DLD1 (cell line): ENCODE data around the gene GASK1A.
"Not testable (repeated sequence)": the region's sequence is repeated elsewhere in the genome, so short reads cannot be mapped to it uniquely, and the experiment has no call there.

ENCODE experiments used
- in situ Hi-C: cut with HindIII; loops from 2 replicates; pipeline ENCODE4 v1.10.0; 2017; ENCODE audit warnings: low sequenced_read_pairs

Gene GASK1A

DNA sequence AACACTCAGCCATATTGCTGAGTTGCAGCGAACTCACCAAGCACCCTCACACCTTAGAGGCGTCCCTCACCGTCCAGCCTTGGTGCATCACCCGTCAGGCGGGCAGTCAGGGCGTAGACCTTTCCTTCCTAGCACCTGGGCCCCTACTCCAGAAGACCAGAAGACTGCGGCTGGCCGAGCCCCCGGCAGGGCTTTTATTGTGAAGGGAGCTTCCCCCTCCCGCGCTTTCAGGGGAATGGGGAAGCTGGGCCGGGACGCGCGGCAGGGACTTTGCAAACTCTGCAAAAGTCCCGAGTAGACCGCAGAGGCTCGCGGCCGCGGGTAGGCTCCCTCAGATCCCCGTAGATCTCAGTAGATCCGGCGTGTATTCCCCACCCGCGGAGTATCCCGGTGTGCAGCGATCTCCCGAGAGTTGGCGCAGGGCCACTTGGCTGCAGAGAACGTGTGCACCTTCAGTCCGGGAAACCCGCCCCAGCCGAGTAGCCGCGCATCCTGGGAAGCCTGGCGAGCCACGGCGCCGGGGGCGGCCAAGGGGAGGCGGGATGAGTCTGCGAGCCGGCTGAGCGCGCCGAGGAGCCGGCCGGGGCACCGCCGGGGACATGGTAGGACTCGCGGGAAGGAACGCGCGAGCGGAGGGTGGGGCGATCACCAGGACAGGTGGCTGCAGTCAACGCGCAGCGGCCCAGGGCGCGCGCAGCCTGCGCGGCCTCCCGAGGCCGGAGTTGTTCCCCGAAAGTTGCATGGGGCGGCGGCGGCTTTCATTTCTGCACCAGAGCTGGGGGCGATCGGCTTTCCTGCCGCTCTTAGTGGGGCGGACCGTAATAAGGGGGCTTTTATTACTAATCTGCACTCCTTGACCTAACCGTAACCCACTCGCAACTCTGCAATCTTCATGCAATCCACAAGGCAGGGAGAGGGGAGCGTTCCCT, at the start of gene GASK1A:
Gene GASK1A, plus strand, starts transcription at position 268 of the 929 bp plus-strand sequence. Its CDS starts 332 bp downstream, at position 600.
- in situ Hi-C loops: no loop called here

- in situ Hi-C loops: no loop called here
These were observed 45.0 kb upstream of the GASK1A start for GRCh38 chr3:42934111-42934510.

GRCh38 chr3:42934910-42935309, 44.2 kb upstream of the GASK1A start:
- in situ Hi-C loops: no loop called here

DNA sequence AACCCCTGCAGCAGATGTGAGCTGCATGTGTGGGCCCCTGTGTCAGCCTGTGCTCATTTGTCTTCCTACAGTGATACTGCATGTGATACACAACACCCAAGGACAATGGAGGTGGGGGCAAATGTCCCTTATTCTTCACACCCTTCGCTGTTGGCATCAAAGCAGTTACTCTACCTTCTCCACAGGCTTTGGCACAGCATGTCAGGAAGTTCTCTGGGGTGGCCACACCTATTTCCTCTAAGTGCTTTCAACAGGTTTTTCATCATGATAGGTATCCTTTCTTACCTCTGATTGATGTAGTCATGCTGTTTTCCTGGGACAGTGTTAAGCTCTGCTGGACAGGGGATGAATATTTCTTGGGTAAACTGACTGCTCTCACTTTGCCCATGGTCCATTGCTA, 43.6 kb upstream of the GASK1A start:
- in situ Hi-C loops: no loop called here

GRCh38 chr3:42936157-42936981, 42.7 kb upstream of the GASK1A start:
- in situ Hi-C loops: no loop called here

DNA sequence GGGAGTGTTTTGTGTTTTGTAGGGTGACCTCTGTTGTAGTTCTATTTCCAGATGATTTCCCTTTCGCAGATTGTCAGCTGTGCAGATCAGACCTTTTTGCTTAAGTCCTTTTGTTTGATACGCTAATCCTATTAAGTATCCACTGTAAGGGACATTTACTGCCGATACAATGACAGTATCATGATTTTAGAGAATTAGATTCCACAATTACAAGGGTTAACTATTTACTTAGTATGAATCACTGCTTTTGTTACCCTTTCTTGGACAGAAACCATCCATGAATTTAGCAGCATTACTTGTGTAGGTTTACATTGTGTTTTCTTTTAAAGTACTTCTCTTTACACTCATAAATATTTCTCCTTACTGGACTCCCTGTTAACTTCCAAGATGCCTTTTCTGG, 41.8 kb upstream of the GASK1A start:
- in situ Hi-C loops: no loop called here

- in situ Hi-C loops: no loop called here
These were observed 36.4 kb upstream of the GASK1A start for GRCh38 chr3:42942693-42943092.

- in situ Hi-C loops: no loop called here
These were observed 33.1 kb upstream of the GASK1A start for GRCh38 chr3:42946050-42946449.

GRCh38 chr3:42957573-42957972, 21.5 kb upstream of the GASK1A start:
- in situ Hi-C loops: no loop called here

DNA sequence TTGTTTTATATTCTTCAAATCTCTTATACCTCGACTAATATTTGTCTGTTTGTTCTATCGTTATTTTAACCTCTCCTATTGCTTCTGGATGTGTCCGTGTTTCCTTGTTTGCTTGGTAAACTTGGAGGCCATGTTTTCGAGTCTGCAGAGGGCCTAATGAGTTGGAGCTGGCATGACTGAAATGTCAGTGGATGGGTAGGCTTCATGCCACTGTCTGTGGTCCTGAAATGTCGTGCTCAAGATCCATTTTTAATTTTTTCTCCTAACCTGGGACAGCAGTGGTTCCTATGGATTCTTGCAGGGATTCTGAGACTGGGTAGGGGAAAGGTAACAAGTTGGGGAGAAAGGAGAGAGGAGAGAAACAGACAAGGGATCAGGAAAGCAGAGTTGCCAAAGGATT, 18.8 kb upstream of the GASK1A start:
- in situ Hi-C loops: loop anchor here (10.0 kb wide), 2 partner anchors 145 to 185 kb away; partner anchors contain the start of gene POMGNT2

GRCh38 chr3:42960786-42961185, 18.3 kb upstream of the GASK1A start:
- in situ Hi-C loops: loop anchor here (10.0 kb wide), 2 partner anchors 144 to 184 kb away; partner anchors contain the start of gene POMGNT2

DNA sequence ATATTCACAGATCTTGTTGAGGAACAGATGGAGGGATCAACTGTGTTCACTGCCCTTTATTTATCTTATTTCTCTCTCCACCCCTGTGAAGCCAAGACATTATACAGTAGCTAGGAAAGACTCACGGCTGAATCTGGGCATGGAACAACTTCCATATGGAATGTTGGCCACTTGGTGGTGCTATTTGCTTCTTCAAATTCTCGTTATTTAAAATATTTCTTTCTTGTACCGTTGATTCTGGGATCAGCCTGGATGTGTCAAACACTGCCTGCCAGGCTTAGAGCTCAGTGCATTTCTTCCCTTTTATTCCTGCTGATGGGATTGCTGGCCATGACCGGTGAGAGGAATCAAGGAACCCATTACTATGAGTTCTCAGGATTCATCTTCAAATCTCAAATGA, 17.5 kb upstream of the GASK1A start:
- in situ Hi-C loops: loop anchor here (10.0 kb wide), 2 partner anchors 143 to 183 kb away; partner anchors contain the start of gene POMGNT2

GRCh38 chr3:42963269-42963668, 15.8 kb upstream of the GASK1A start:
- in situ Hi-C loops: loop anchor here (10.0 kb wide), 2 partner anchors 142 to 182 kb away; partner anchors contain the start of gene POMGNT2

GRCh38 chr3:42964266-42964665, 14.8 kb upstream of the GASK1A start:
- in situ Hi-C loops: loop anchor here (10.0 kb wide), 2 partner anchors 141 to 181 kb away; partner anchors contain the start of gene POMGNT2

DNA sequence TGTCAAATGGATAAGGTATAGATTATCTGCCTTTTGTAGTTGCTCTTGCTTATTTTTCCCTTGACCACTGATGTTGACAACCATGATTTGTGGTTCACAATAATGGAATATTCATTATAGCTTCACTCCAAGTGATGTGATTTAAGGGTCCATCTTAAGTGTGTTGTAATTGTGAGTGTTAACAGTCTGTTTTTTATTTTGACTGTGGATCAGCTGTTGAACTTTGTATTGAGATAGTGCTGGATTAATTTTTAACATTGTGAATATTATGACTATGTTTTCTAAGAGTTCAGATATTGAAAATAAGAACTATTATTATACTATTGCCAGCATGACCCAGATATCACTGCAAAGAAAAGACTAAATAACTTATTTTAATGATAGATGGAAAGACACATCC, 8.6 kb upstream of the GASK1A start:
- in situ Hi-C loops: no loop called here

DNA sequence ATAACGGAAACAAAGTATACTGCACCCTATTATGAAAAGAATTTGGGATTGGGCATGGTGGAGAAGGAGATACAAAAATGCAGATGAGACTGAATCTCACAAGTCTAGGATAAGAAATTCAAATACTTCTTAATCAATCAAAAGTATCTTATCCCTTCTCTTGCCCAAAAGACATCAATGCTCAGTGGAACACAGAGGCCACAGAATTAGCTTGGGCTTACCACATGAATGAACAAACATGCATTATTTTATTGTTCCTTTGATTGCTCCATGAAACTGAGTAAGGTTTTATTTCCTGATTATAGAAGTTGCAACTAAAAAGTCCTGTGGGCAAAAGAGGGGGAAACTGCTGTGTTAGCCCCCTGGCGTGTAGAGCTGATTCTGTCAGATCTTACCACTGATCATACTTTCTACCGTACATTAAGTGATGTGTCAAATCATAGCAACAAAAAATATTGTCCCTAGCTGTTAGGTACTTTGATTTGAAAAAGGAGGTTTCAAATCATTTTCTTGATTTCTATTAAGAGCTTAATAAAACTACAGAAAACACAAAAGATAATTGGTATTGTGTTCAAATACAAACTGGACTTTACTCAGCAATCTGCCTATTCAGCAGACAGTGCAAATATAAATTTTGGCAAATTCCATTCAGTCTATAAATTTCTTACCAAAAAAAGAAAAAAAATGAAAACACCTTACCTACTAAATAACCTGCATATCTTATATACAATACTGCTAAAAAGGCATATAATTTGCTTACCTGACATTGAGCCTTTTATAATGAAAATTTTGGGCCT, 7.9 kb upstream of the GASK1A start:
- in situ Hi-C loops: no loop called here

GRCh38 chr3:42974906-42975305, 4.2 kb upstream of the GASK1A start:
- in situ Hi-C loops: not testable (repeated sequence)

GRCh38 chr3:42975456-42975855, 3.7 kb upstream of the GASK1A start:
- in situ Hi-C loops: no loop called here

DNA sequence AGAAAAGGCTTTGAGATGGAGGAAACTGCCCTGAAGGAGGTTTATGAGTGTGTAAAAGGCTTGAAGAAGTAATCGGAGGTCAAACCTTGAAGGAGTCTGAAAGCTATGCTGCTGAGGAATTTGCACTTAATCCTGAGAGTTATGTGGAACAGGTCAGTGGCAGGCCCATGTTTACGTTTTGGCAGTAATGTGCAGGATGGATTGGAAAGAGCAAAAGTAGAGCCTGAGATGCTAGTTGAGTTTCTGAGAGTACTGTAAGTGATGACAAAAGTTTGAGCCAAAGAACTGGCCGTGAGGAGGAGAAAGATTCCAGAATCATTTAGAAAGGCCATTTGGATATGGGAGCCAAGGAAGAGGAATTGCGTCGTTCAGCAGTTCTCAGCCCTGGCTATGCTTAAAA, 3.2 kb upstream of the GASK1A start:
- in situ Hi-C loops: no loop called here

GRCh38 chr3:42980209-42980608, 1.1 kb downstream of the GASK1A start:
- in situ Hi-C loops: no loop called here

DNA sequence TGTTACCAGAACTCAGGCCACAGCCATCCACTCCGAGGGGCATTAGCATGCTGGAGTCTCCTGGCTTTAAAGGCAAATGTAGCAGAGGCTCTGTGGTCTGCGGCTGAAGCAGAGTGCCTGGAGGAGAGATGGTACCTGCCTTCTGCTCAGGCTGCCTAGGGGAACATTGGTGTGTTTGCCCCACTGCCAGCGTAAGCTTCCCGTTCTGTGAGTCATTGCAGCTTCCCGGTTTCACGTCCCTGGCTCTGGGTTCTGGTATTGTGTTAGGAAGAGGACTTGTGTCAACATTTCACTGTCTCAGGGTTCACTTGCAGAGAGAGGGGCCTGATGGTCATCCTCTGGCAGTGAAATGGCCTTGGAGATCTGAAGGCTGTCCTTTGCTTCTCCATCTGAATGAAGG, 1.8 kb downstream of the GASK1A start:
- in situ Hi-C loops: no loop called here
